ENCODE results near the gene TMEM175. TPM values are rescaled to one million over a fixed set of nuclear protein-coding genes. Genes with fewer than 3 reads are reported as not detected.
"Not testable (repeated sequence)": the region's sequence is repeated elsewhere in the genome, so short reads cannot be mapped to it uniquely, and the experiment has no call there.

TMEM175 gene
- total and polyA plus RNA-seq, 2 experiments from 2014 or later, result 31.2 to 36.5 TPM

GRCh38 chr4:932713-933070 is 432 bp downstream of the TMEM175 start:
- no peaks in the 10 kb centered on the region for H3K27me3 ChIP-seq (replicated peaks; ENCODE audit: insufficient read depth)
- no peaks in the 10 kb centered on the region for H3K9me2 ChIP-seq (ENCODE audit: insufficient read depth)
- in situ Hi-C loops (cut with MboI), result no loop called here
- DNase-seq, result no peak
- peaks cover 23% of the 10 kb centered on the region for H3K4me1 ChIP-seq (ENCODE audit: insufficient read depth)
- no peaks in the 10 kb centered on the region for H3K9me3 ChIP-seq (ENCODE audit: low read depth)
- H3F3A ChIP-seq (ENCODE audit: insufficient read depth), result peaks cover 20% of the 10 kb centered on the region
- H3K4me2 ChIP-seq (ENCODE audit: unreplicated experiment), result peak overlapping the region; percentile 88
- H2AFZ ChIP-seq, result peak overlapping the region; percentile 97
- no peaks in the 10 kb centered on the region for H3K36me3 ChIP-seq (ENCODE audit: low read depth)
- H3K4me3 ChIP-seq, result peak overlapping the region; percentile 96
- H3K27ac ChIP-seq, result peak overlapping the region; percentile 84
- 4 to 6% methylated on average over 11 of the region's 11 CpGs for whole genome bisulfite sequencing, 2 experiments (ENCODE audit: low coverage in 1 of 2, low lambda C conversion rate in 2 of 2, missing lambda C conversion rate in 2 of 2)
- H3K9ac ChIP-seq, result peak overlapping the region; percentile 97
- no peak for TF ChIP-seq EZH2 (IDR thresholded peaks at IDR 0.05; ENCODE audit: insufficient read depth, poor library complexity, severe bottlenecking)
- no peak for TF ChIP-seq EZH2phosphoT487 (IDR thresholded peaks at IDR 0.05; ENCODE audit: insufficient read depth, low read depth)
- peaks cover 74% of the 10 kb centered on the region for H3K79me2 ChIP-seq (ENCODE audit: insufficient read depth)
- H4K20me1 ChIP-seq (ENCODE audit: insufficient read depth), result no peaks in the 10 kb centered on the region

DNA sequence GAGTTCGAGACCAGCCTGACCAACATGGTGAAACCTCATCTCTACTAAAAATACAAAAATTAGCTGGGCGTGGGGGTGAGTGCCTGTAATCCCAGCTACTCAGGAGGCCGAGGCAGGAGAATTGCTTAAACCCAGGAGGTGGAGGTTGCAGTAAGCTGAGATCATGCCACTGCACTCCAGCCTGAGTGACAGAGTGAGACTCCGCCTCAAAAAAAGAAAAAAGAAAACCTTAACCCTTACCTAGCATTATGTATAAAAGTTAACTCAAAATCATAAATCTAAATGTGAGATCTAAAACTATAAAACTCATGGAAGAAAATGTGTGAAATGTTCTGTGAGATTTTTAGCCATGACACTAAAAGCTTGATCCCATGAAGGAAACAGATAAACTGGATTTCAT is 7.2 kb downstream of the TMEM175 start:
- H3K36me3 ChIP-seq (ENCODE audit: low read depth); H3K4me2 ChIP-seq (ENCODE audit: unreplicated experiment); H3K9me2 ChIP-seq (ENCODE audit: insufficient read depth); H4K20me1 ChIP-seq (ENCODE audit: insufficient read depth); H3K4me1 ChIP-seq (ENCODE audit: insufficient read depth); DNase-seq; H3K9me3 ChIP-seq (ENCODE audit: low read depth); H3F3A ChIP-seq (ENCODE audit: insufficient read depth); H2AFZ ChIP-seq; in situ Hi-C loops (cut with MboI); H3K27ac ChIP-seq; H3K4me3 ChIP-seq; H3K9ac ChIP-seq; H3K27me3 ChIP-seq (replicated peaks; ENCODE audit: insufficient read depth): not testable (repeated sequence)
- WGBS, 2 experiments (ENCODE audit: low coverage in 1 of 2, low lambda C conversion rate in 2 of 2, missing lambda C conversion rate in 2 of 2), result 68 to 72% methylated on average over 4 of the region's 4 CpGs
- peaks cover 14% of the 10 kb centered on the region for H3K79me2 ChIP-seq (ENCODE audit: insufficient read depth)

DNA sequence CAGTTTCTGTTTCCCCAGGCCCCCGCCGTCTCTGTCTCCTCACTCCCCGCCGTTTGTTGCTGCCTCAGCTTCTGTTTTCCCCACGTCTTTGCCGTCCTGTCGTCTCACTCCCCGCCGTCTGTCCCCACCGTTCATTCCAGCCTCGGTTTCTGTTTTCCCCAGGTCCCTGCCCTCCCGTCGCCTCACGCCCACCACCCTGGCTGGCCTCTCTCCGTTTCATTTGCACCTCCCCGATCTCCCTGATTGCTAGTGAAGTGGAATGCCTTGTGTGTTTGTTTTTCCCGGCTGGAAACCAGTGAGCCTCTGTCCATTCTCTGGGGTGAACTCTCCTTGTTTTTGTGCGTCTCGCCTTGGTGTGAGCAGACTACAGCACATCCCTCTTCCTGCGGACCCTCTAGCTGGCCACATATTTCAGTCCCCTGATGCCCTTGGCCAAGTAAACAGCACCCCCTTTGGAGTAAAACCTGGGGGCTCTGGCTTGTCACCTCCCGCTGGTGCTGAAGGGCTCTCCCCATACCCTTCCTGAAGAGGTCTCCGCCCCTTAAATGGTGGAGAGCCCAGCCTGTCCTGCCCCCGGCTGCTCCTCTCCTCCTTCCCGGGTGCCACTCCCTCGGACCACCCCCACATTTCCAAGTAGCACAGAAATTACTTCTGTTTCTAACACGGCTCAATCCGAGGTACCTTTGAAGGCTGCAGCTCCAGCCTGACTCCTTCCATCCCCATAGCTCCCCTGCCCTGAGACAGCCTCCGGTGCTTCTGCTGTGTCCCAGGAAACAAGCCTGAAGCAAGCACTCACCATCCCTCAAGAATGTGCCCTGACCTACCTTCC is 13.2 kb downstream of the TMEM175 start:
- Histone ChIP-seq H3K79me2 (ENCODE audit: insufficient read depth) (no peaks in the 10 kb centered on the region), H3K4me1 (ENCODE audit: insufficient read depth) (no peaks in the 10 kb centered on the region), H4K20me1 (ENCODE audit: insufficient read depth) (no peaks in the 10 kb centered on the region), H3K27me3 (replicated peaks; ENCODE audit: insufficient read depth) (no peaks in the 10 kb centered on the region), H3K4me3 (no peak overlapping the region), H3K27ac (no peak overlapping the region), H3K9me2 (ENCODE audit: insufficient read depth) (no peaks in the 10 kb centered on the region), H3K9ac (no peak overlapping the region), H2AFZ (no peak overlapping the region), H3F3A (ENCODE audit: insufficient read depth) (no peaks in the 10 kb centered on the region), H3K36me3 (ENCODE audit: low read depth) (no peaks in the 10 kb centered on the region), H3K9me3 (ENCODE audit: low read depth) (no peaks in the 10 kb centered on the region), H3K4me2 (ENCODE audit: unreplicated experiment) (no peak overlapping the region)
- in situ Hi-C loops (cut with MboI), result no loop called here
- 73 to 78% methylated on average over 28 of the region's 28 CpGs for WGBS, 2 experiments (ENCODE audit: low coverage in 1 of 2, low lambda C conversion rate in 2 of 2, missing lambda C conversion rate in 2 of 2)
- TF ChIP-seq EZH2phosphoT487 (IDR thresholded peaks at IDR 0.05; ENCODE audit: insufficient read depth, low read depth) (no peak), EZH2 (IDR thresholded peaks at IDR 0.05; ENCODE audit: insufficient read depth, poor library complexity, severe bottlenecking) (no peak)
- no peak for DNase-seq

DNA sequence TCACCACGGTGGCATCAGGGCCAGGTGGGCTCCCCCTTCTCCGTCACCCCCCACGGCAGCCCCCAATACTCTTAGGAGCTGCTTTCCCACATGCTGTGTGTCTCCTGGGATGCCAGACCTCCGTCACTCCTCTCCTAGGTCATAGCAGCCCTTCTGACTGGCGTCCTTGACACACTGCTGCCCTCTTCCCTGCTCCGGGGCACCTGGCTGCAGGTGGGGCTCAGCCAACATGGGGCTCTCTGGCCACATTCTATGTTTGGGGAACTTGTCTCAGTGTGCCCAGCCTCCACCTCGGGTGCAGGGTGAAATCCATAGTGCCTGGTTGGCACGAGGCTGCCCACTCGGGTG is 13.8 kb downstream of the TMEM175 start:
- 79 to 82% methylated on average over 8 to 9 of the region's 9 CpGs for WGBS, 2 experiments (ENCODE audit: low coverage in 1 of 2, low lambda C conversion rate in 2 of 2, missing lambda C conversion rate in 2 of 2)
- Histone ChIP-seq H3K27ac (no peak overlapping the region), H3K9me3 (ENCODE audit: low read depth) (no peaks in the 10 kb centered on the region), H3K4me1 (ENCODE audit: insufficient read depth) (no peaks in the 10 kb centered on the region), H3K4me2 (ENCODE audit: unreplicated experiment) (no peak overlapping the region), H2AFZ (no peak overlapping the region), H3K9ac (no peak overlapping the region), H3K4me3 (no peak overlapping the region), H3K27me3 (replicated peaks; ENCODE audit: insufficient read depth) (no peaks in the 10 kb centered on the region), H3F3A (ENCODE audit: insufficient read depth) (no peaks in the 10 kb centered on the region), H3K9me2 (ENCODE audit: insufficient read depth) (no peaks in the 10 kb centered on the region), H3K79me2 (ENCODE audit: insufficient read depth) (no peaks in the 10 kb centered on the region), H4K20me1 (ENCODE audit: insufficient read depth) (no peaks in the 10 kb centered on the region), H3K36me3 (ENCODE audit: low read depth) (no peaks in the 10 kb centered on the region)
- DNase-seq, result no peak
- in situ Hi-C loops (cut with MboI), result no loop called here
- no peak for TF ChIP-seq EZH2phosphoT487 (IDR thresholded peaks at IDR 0.05; ENCODE audit: insufficient read depth, low read depth)
- TF ChIP-seq EZH2 (IDR thresholded peaks at IDR 0.05; ENCODE audit: insufficient read depth, poor library complexity, severe bottlenecking), result no peak

All from GM23248 (cell line).